Prostate gland (tissue), 2 donors: ENCODE results near the gene PSMA6.

ENCODE experiments used
- CTCF ChIP-seq, 4 experiments: fragments of 200-600 bp in 2 of 4; fragments of 450-650 bp in 2 of 4; sonication (generic) in 2 of 4; IDR thresholded peaks; 1 replicate in 3 of 4; 2 replicates in 1 of 4; pipeline ENCODE4 v1.5.1; 2016 to 2019; ENCODE audit warnings: antibody characterized with exemption in 4 of 4, mild to moderate bottlenecking in 2 of 4, moderate library complexity in 2 of 4
- POLR2AphosphoS5 ChIP-seq: sonication (generic); formaldehyde crosslinking; IDR thresholded peaks from one replicate; pipeline ENCODE4 v1.6.1; 2017; ENCODE audit warnings: antibody characterized with exemption

GRCh38 chr14:35243956-35244355 lies 48.2 kb upstream of the PSMA6 start:
- TF ChIP-seq CTCF (IDR thresholded peaks at IDR 0.05) (no peak), POLR2AphosphoS5 (no peak)
